Thymus (tissue), 14 donors: ENCODE data around the gene INTS7. TPM values are rescaled to one million over a fixed set of nuclear protein-coding genes. Genes with fewer than 3 reads are reported as not detected.

ENCODE experiments used
- DNase-seq, 9 donors: peaks; one replicate each; pipeline ENCODE4 v3.0.0-alpha.2; 2013; ENCODE audit warnings: low spot score in 9 of 9, low read depth in 6 of 9, missing footprints in 1 of 9
- H3K27ac ChIP-seq, 2 donors: one replicate each; pipeline ENCODE4 v1.5.1; 2013; ENCODE audit warnings: control low read depth in 1 of 2, low read depth in 1 of 2, low read length in 1 of 2, mild to moderate bottlenecking in 1 of 2, moderate library complexity in 1 of 2
- H3K27me3 ChIP-seq, 2 donors: one replicate each; pipeline ENCODE4 v1.5.1; 2013; ENCODE audit warnings: low read length in 1 of 2; ENCODE audit not compliant: control insufficient read depth in 2 of 2, insufficient read depth in 1 of 2
- H3K36me3 ChIP-seq, 2 donors: one replicate each; pipeline ENCODE4 v1.5.1; 2013; ENCODE audit warnings: low read length in 1 of 2, mild to moderate bottlenecking in 1 of 2, moderate library complexity in 1 of 2; ENCODE audit not compliant: control insufficient read depth in 2 of 2, insufficient read depth in 2 of 2
- H3K4me1 ChIP-seq, 2 donors: one replicate each; pipeline ENCODE4 v1.5.1; 2013; ENCODE audit warnings: low read length in 2 of 2; ENCODE audit not compliant: control insufficient read depth in 2 of 2, insufficient read depth in 2 of 2
- H3K4me3 ChIP-seq, 2 donors: one replicate each; pipeline ENCODE4 v1.5.1; 2013; ENCODE audit warnings: low read length in 2 of 2, control low read depth in 1 of 2, mild to moderate bottlenecking in 1 of 2
- H3K9me3 ChIP-seq, 2 donors: one replicate each; pipeline ENCODE4 v1.5.1; 2013; ENCODE audit warnings: low read length in 1 of 2, mild to moderate bottlenecking in 1 of 2; ENCODE audit not compliant: control insufficient read depth in 2 of 2, insufficient read depth in 1 of 2
- WGBS: extraction: QIAGEN DNeasy Blood & Tissue Kit; methylation state at CpG from one replicate; pipeline ENCODE4 v1.1.7; 2013; 5-methylcytosine and 5-hydroxymethylcytosine counted together
- long read RNA-seq, 10 donors: transcript quantifications; one replicate each; lab custom pipeline, GENCODE V29; 2026
- polyA plus RNA-seq: library from polyadenylated mRNA; stranded (reverse); fragments of 200-250 nt; gene quantifications from one replicate; pipeline ENCODE4 v1.2.3, GENCODE V29; 2013
- total RNA-seq: library from RNA; stranded (reverse); fragments of 120-200 nt; gene quantifications from one replicate; pipeline ENCODE4 v1.2.4, GENCODE V29; 2013
- donor health status: healthy.

The INTS7 gene, protein sequence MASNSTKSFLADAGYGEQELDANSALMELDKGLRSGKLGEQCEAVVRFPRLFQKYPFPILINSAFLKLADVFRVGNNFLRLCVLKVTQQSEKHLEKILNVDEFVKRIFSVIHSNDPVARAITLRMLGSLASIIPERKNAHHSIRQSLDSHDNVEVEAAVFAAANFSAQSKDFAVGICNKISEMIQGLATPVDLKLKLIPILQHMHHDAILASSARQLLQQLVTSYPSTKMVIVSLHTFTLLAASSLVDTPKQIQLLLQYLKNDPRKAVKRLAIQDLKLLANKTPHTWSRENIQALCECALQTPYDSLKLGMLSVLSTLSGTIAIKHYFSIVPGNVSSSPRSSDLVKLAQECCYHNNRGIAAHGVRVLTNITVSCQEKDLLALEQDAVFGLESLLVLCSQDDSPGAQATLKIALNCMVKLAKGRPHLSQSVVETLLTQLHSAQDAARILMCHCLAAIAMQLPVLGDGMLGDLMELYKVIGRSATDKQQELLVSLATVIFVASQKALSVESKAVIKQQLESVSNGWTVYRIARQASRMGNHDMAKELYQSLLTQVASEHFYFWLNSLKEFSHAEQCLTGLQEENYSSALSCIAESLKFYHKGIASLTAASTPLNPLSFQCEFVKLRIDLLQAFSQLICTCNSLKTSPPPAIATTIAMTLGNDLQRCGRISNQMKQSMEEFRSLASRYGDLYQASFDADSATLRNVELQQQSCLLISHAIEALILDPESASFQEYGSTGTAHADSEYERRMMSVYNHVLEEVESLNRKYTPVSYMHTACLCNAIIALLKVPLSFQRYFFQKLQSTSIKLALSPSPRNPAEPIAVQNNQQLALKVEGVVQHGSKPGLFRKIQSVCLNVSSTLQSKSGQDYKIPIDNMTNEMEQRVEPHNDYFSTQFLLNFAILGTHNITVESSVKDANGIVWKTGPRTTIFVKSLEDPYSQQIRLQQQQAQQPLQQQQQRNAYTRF
- total RNA-seq (15.4 TPM), polyA plus RNA-seq (9.7 TPM)
- long read RNA-seq, donor 1 = 0 reads
- long read RNA-seq, donor 2, full-length matches to known transcripts = 1 of 1 reads
- long read RNA-seq, donor 2, partial matches to known transcripts = 0 of 1 reads
- long read RNA-seq, donor 2, other reads (novel, unspliced or antisense) = 0 of 1 reads
- long read RNA-seq, donor 3, full-length matches to known transcripts = 3 of 3 reads
- long read RNA-seq, donor 3, partial matches to known transcripts = 0 of 3 reads
- long read RNA-seq, donor 3, other reads (novel, unspliced or antisense) = 0 of 3 reads
- long read RNA-seq, donor 4, full-length matches to known transcripts = 1 of 1 reads
- long read RNA-seq, donor 4, partial matches to known transcripts = 0 of 1 reads
- long read RNA-seq, donor 4, other reads (novel, unspliced or antisense) = 0 of 1 reads
- long read RNA-seq, donor 5, full-length matches to known transcripts = 1 of 36 reads
- long read RNA-seq, donor 5, partial matches to known transcripts = 24 of 36 reads
- long read RNA-seq, donor 5, other reads (novel, unspliced or antisense) = 11 of 36 reads
- long read RNA-seq, donor 6, full-length matches to known transcripts = 3 of 3 reads
- long read RNA-seq, donor 6, partial matches to known transcripts = 0 of 3 reads
- long read RNA-seq, donor 6, other reads (novel, unspliced or antisense) = 0 of 3 reads
- long read RNA-seq, donor 7, full-length matches to known transcripts = 1 of 1 reads
- long read RNA-seq, donor 7, partial matches to known transcripts = 0 of 1 reads
- long read RNA-seq, donor 7, other reads (novel, unspliced or antisense) = 0 of 1 reads
- long read RNA-seq, donor 8, full-length matches to known transcripts = 1 of 1 reads
- long read RNA-seq, donor 8, partial matches to known transcripts = 0 of 1 reads
- long read RNA-seq, donor 8, other reads (novel, unspliced or antisense) = 0 of 1 reads
- long read RNA-seq, donor 9 = 0 reads
- long read RNA-seq, donor 10, full-length matches to known transcripts = 2 of 2 reads
- long read RNA-seq, donor 10, partial matches to known transcripts = 0 of 2 reads
- long read RNA-seq, donor 10, other reads (novel, unspliced or antisense) = 0 of 2 reads

DNA sequence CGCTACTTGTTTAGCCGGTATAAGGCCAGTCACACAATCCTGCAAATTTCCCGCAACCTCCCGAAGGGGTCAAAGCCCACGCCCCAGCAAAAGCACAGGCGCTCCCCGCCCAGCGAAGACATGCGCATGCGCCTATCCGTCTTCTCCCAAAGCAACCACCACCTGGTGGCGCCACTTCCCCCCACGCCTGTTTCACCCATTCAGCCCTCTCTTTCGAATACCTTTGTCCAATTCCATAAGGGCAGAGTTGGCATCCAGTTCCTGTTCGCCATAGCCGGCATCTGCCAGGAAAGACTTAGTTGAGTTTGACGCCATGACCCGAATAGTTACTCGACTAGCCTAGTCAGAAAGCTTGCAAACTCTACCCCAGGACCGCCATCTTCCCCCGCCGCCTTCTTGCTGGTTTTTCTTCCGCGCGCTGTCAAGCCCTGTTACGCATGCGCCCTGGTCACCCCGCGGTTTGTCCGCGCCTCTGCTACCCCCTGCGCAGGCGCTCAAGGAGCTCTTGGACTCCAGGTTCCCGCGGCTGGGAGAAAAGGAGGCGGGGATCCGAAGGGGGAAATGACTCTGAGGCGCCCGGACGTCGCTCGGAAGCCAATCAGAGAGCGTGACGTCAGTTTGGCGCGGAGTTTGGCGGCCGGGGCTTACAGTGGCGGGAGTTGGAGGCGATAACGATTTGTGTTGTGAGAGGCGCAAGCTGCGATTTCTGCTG lies at the start of gene INTS7, which contains the start of gene DTL:
TSS of gene INTS7 (minus strand) at position 435 of the 712 bp plus-strand sequence. CDS start at position 315, 120 bp downstream.
TSS of gene DTL (plus strand) at position 626 of the 712 bp plus-strand sequence. CDS start 143 bp downstream, outside the sequence.
- Histone ChIP-seq H3K4me1 (peaks cover 3 to 9% of the 10 kb centered on the region in 2 donors), H3K27me3 (no peaks in the 10 kb centered on the region), H3K27ac (peak within 1 kb of the TSS; percentile 89 to 96), H3K4me3 (peak within 1 kb of the TSS; percentile 82 to 89), H3K9me3 (no peaks in the 10 kb centered on the region), H3K36me3 (no peaks in the 10 kb centered on the region)
- WGBS = under 1% methylated on average over 53 of the region's 53 CpGs
- DNase-seq = peak; percentile 97 to 100 (median 99)

DNA sequence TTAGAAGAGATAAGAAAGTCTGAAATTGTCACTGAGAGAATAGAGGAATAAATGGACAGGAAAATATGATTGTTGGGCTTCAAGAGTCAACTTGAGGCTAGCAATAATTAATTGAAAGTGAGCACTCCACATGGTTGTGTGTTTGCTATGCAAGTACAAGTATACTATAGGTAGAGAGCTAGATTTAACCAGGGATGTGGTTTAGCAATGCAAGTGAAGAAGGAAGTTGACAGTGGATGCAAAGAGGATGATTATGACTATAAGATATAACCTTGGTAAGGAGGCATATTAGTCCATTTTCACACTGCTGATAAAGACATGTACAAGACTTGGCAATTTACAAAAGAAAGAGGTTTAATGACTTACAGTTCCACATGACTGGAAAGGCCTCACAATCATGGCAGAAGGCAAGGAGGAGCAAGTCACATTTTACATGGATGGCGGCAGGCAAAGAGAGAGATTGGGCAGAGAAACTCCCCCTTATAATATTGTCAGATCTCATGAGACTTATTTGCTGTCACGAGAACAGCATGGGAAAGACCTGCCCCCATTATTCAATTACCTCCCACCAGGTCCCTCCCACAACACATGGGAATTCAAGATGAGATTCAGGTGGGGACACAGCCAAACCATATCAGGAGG lies 47.5 kb upstream of the INTS7 start:
- WGBS = 96% methylated on average over 2 of the region's 2 CpGs
- DNase-seq = no peak
- H3K4me1 ChIP-seq = peaks cover 0 to 1% of the 10 kb centered on the region in 2 donors

DNA sequence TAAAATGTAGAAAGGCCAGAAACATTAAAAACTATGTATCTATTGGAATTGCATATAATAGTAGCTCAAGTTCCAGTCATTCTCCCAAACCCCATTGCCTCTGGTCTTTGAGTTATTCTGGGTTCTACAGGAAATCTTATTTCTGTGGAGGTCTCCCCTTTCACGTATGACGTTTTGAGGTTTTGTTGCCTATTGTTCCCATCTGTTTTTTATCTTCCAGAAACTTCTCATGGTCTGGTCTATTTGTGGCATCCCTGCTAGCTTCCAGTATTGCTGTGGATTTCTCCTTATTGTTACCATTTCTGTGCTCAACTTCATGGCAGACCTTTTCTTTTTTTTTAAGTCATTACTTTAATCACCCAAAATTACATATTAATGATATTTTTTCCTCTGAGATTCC lies 43.5 kb upstream of the INTS7 start:
- H3K27ac ChIP-seq = no peak overlapping the region
- H3K9me3 ChIP-seq = no peaks in the 10 kb centered on the region
- H3K4me3 ChIP-seq = no peak overlapping the region
- no peak for DNase-seq
- WGBS = 97% methylated on average over 2 of the region's 2 CpGs
- no peaks in the 10 kb centered on the region for H3K27me3 ChIP-seq
- no peaks in the 10 kb centered on the region for H3K4me1 ChIP-seq
- peaks cover 0 to 49% of the 10 kb centered on the region in 2 donors for H3K36me3 ChIP-seq

More for the DNA sequence above, 47.5 kb upstream of the INTS7 start:
- no peak overlapping the region for H3K4me3 ChIP-seq
- no peak overlapping the region for H3K27ac ChIP-seq
- H3K27me3 ChIP-seq = no peaks in the 10 kb centered on the region
- H3K36me3 ChIP-seq = peaks cover 0 to 50% of the 10 kb centered on the region in 2 donors
- H3K9me3 ChIP-seq = no peaks in the 10 kb centered on the region

DNA sequence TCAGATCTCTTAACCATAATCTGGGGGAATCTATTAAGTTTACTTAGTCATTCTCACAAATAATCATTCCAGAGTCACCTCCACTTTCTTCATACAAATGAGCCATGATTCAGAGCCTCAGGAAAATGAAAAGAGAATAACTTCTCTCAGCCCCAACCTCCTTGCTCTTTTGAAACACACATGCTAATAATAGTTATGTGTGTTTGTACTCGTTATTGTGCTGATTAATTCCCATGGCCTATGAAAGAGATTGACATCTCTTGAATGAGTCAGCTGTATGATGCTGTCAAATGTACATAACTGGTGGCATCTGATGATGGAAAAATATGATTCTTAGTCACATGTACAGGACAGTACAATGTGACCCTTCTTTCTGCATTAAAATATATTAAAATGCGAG lies 41.7 kb upstream of the INTS7 start:
- no peaks in the 10 kb centered on the region for H3K27me3 ChIP-seq

DNA sequence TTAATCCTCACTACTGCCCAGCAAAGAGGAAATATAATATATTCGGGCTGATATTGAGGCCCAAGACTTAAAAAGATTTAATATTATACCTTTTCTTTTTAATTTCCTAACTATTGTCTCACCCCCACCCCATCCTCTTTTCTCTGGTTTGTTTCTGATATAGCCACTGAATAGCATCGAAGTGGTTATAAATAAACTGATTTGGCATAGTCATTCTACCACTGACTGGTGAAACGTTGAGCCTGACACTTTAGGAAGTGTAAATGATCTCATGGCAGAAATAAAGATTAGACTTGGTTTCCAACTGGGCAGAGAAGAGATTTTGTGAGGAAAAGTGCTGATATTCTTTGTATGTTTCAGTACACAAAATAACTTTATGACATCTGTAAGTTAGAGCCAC lies 39.5 kb upstream of the INTS7 start:
- H3K36me3 ChIP-seq = peaks cover 3 to 41% of the 10 kb centered on the region in 2 donors
- H3K4me3 ChIP-seq = no peak overlapping the region
- DNase-seq = no peak
- H3K9me3 ChIP-seq = no peaks in the 10 kb centered on the region
- no peak overlapping the region for H3K27ac ChIP-seq
- H3K4me1 ChIP-seq = no peaks in the 10 kb centered on the region
- no peaks in the 10 kb centered on the region for H3K27me3 ChIP-seq
- WGBS = 60% methylated on average over 3 of the region's 3 CpGs

More for the DNA sequence above, 41.7 kb upstream of the INTS7 start:
- H3K36me3 ChIP-seq = peaks cover 0 to 42% of the 10 kb centered on the region in 2 donors
- H3K4me3 ChIP-seq = no peak overlapping the region
- no peaks in the 10 kb centered on the region for H3K9me3 ChIP-seq
- 95% methylated on average over 2 of the region's 2 CpGs for WGBS
- no peak overlapping the region for H3K27ac ChIP-seq
- DNase-seq = no peak
- no peaks in the 10 kb centered on the region for H3K4me1 ChIP-seq

DNA sequence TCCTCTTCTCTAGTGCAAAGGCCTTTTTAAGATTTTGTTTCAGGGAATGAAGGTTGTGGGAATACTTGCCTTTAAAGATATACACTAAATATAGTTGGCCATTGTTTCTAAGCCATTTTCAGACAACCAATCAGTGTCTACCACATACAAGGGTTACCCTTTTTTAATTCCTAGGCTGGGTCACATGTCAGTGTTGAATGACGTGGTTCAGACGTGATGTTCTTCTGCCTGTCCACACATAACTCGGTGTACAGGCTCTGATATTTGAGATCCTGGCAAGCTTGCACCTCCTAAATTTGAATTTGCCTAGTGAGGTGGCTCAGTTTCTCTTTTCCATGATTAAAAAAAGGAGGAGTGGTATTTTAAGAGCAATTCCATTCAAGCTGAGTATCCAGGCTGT lies 39.0 kb upstream of the INTS7 start:
- peaks cover 3 to 35% of the 10 kb centered on the region in 2 donors for H3K36me3 ChIP-seq
- WGBS = 94% methylated on average over 3 of the region's 3 CpGs
- H3K9me3 ChIP-seq = no peaks in the 10 kb centered on the region
- no peak overlapping the region for H3K4me3 ChIP-seq
- no peak overlapping the region for H3K27ac ChIP-seq
- no peaks in the 10 kb centered on the region for H3K27me3 ChIP-seq
- DNase-seq = no peak
- no peaks in the 10 kb centered on the region for H3K4me1 ChIP-seq

DNA sequence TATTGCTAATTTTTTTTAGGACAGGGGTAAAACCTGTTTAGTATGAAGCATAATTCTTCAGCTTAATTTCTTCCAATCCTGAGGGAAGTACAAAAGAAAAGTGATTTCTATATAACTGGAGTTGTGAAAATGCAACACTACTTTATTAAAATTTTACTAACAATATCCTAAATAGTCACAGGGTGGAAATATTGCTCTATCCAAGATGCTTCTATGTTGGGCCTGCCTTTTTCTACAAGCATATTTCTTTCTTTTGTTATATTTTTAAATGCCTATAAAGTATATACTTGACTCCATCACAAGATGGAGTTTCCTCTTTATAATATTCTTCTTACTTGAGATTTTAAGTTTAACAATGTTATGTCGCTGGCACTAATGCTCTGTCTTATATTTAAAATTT lies 38.1 kb upstream of the INTS7 start:
- Histone ChIP-seq H3K36me3 (peaks cover 3 to 36% of the 10 kb centered on the region in 2 donors), H3K27me3 (no peaks in the 10 kb centered on the region), H3K4me1 (no peaks in the 10 kb centered on the region), H3K9me3 (no peaks in the 10 kb centered on the region), H3K27ac (no peak overlapping the region), H3K4me3 (no peak overlapping the region)
- WGBS = 96% methylated on average over 1 of the region's 1 CpG
- no peak for DNase-seq
